IPS DF 4.7 (cell line): ENCODE data around the gene TSSC4.

Experiments
- DNase-seq: peaks from one replicate; pipeline ENCODE4 v3.0.0-alpha.2; 2013; ENCODE audit warnings: low spot score; ENCODE audit errors: extremely low read depth

TSSC4 gene

GRCh38 chr11:2447951-2448650, 47.6 kb downstream of the TSSC4 start:
- no peak for DNase-seq

DNA sequence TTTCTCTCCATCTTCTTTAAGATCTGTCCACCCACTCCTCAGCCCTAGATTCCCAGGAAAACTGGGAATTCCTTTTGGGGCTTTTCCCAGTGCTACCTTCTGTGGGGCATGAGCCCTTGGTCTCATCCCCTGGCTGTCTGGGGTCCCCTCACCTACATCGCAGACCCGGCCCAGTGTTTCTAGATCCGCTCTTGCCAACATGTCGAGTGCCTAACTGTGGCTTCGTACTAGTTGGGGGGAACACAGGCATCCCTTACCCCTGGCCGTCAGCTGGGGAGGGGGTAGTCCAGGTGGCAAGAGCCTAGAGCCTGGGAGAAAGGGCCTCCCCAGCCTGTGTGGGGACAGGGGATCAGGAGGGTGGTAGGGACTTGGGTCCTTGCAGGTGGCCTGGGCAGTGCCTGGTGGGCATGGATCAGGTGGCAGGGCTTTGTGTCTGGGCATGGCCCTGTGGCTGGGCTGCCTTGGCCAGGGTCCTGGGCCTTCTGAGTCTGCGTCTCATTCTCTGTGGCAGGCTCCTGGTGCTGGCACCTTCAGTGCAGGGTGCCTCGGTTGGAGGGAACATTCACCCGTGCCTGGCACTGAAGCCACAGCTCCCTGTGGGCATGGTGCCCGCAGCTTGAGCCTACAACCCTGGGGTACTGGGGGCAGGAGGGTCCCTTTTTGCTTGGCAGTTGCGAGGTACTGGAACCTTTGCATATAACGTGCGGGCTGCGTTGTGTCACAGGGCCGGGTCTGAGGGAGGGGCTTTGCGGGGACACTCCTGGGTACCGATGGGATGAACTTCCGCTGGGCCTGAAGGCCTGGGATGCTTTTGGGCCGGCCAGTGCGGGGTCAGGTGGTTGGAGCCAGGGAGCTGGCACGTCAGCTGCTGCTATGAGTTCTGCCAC, 48.4 kb downstream of the TSSC4 start:
- no peak for DNase-seq

GRCh38 chr11:2449548-2450320, 49.2 kb downstream of the TSSC4 start:
- DNase-seq: no peak

- DNase-seq: no peak
Observed at GRCh38 chr11:2450321-2451041, 49.9 kb downstream of the TSSC4 start.

- DNase-seq: no peak
Observed at GRCh38 chr11:2451336-2451735, 50.8 kb downstream of the TSSC4 start.

GRCh38 chr11:2451916-2452315, 51.4 kb downstream of the TSSC4 start:
- DNase-seq: no peak

DNA sequence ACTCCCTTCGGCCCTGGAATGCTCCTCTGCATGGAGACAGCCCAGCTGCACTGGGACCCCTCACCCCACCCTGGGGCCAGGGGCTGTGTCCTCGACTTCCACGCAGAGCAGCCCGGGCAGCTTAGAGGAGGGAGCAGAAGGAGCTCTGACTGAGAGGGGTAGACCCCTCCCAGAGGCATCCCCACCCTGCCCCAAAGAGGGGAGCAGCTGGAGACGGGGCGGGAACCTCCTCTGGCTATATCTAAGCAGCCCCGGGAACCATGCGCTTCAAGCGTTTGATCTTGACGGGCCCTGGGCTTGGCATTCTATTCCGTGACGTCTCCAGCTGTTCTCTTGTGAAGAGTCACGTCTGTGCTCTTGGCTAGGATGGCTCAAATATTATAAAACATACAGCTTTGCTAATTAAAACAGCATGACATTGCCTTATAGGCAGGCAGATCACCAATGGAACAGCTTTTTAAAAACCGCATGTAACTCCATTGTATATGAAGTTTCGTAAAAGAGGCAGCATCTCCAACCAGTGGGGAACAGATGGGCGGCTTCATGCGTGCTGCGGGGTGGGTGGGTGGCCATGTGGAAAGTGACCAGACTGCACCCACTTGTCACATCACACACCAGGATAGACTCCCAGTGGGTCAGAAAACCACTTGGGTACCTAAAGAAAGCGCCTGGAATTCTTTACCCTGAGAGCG, 51.9 kb downstream of the TSSC4 start:
- DNase-seq: no peak

DNA sequence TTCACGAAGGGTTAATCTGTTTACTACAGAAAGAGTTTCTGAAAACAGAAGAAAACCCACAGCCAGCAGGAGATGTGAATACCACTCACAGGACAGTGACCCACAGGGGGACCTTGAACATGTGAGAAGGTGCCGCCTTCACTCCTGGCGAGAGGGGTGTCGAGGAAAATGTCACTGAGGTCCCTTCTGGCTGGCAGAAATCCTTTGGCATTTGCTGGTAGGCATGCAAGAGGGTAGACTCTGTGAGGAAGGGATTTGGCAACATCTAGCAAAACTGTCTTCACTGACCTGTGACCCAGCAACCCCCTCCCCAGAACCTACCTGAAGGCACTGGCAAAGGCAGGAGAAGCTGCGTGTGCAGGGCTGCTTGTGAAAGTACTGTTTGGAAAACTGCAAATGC, 52.9 kb downstream of the TSSC4 start:
- DNase-seq: no peak
